ENCODE measurements around the gene PAIP2.

PAIP2 gene

GRCh38 chr5:139341689-139342422, at the start of gene PAIP2:
PAIP2 (plus strand) TSS chr5:139341854; CDS start chr5:139363785, 21,931 bp downstream.
- Mint-ChIP-seq H3K27ac (peak within 1 kb of the TSS; percentile 99), H3K27me3 (ENCODE audit: low read depth) (no peaks in the 10 kb centered on the region), H3K36me3 (ENCODE audit: low read depth) (peaks cover 22% of the 10 kb centered on the region), H3K9me3 (no peaks in the 10 kb centered on the region), H3K4me3 (peak within 1 kb of the TSS; percentile 96), H3K4me1 (ENCODE audit: low read depth) (peaks cover 33% of the 10 kb centered on the region)
- DNase-seq (ENCODE audit: low spot score) = peak; percentile 96

GRCh38 chr5:139293202-139293506, 48.5 kb upstream of the PAIP2 start:
- Mint-ChIP-seq H3K9me3 (no peaks in the 10 kb centered on the region), H3K27ac (peak overlapping the region; percentile 97), H3K36me3 (ENCODE audit: low read depth) (peaks cover 18% of the 10 kb centered on the region), H3K4me3 (peak overlapping the region; percentile 99), H3K27me3 (ENCODE audit: low read depth) (no peaks in the 10 kb centered on the region), H3K4me1 (ENCODE audit: low read depth) (peaks cover 32% of the 10 kb centered on the region)
- no peak for DNase-seq (ENCODE audit: low spot score)

- Mint-ChIP-seq H3K4me1 (ENCODE audit: low read depth) (peaks cover 37% of the 10 kb centered on the region), H3K27ac (peak within 1 kb of the TSS; percentile 97)
Measured at GRCh38 chr5:139293507-139294373, 47.9 kb upstream of the PAIP2 start, which contains the start of gene MATR3. MATR3 (plus strand) TSS chr5:139293740; CDS start chr5:139307416, 13,676 bp downstream.

GRCh38 chr5:139294374-139295165, 47.1 kb upstream of the PAIP2 start:
- no peaks in the 10 kb centered on the region for H3K27me3 Mint-ChIP-seq (ENCODE audit: low read depth)
- no peaks in the 10 kb centered on the region for H3K9me3 Mint-ChIP-seq
- peak overlapping the region; percentile 99 for H3K4me3 Mint-ChIP-seq
- peak; percentile 61 for DNase-seq (ENCODE audit: low spot score)
- peaks cover 24% of the 10 kb centered on the region for H3K36me3 Mint-ChIP-seq (ENCODE audit: low read depth)
- H3K4me1 Mint-ChIP-seq (ENCODE audit: low read depth) = peaks cover 45% of the 10 kb centered on the region
- H3K27ac Mint-ChIP-seq = peak overlapping the region; percentile 97

More at GRCh38 chr5:139293507-139294373, 47.9 kb upstream of the PAIP2 start, which contains the start of gene MATR3:
- no peaks in the 10 kb centered on the region for H3K27me3 Mint-ChIP-seq (ENCODE audit: low read depth)
- peak; percentile 90 for DNase-seq (ENCODE audit: low spot score)
- H3K4me3 Mint-ChIP-seq = peak within 1 kb of the TSS; percentile 99
- H3K36me3 Mint-ChIP-seq (ENCODE audit: low read depth) = peaks cover 20% of the 10 kb centered on the region
- no peaks in the 10 kb centered on the region for H3K9me3 Mint-ChIP-seq

- Mint-ChIP-seq H3K27ac (peak overlapping the region; percentile 97), H3K27me3 (ENCODE audit: low read depth) (no peaks in the 10 kb centered on the region), H3K9me3 (no peaks in the 10 kb centered on the region), H3K4me1 (ENCODE audit: low read depth) (peaks cover 50% of the 10 kb centered on the region), H3K36me3 (ENCODE audit: low read depth) (peaks cover 26% of the 10 kb centered on the region), H3K4me3 (peak overlapping the region; percentile 99)
- DNase-seq (ENCODE audit: low spot score) = no peak
Measured at GRCh38 chr5:139295346-139296057, 46.2 kb upstream of the PAIP2 start.

GRCh38 chr5:139296198-139296597, 45.5 kb upstream of the PAIP2 start:
- peaks cover 26% of the 10 kb centered on the region for H3K36me3 Mint-ChIP-seq (ENCODE audit: low read depth)
- H3K9me3 Mint-ChIP-seq = no peaks in the 10 kb centered on the region
- no peak for DNase-seq (ENCODE audit: low spot score)
- peaks cover 50% of the 10 kb centered on the region for H3K4me1 Mint-ChIP-seq (ENCODE audit: low read depth)
- H3K4me3 Mint-ChIP-seq = peak overlapping the region; percentile 52
- no peak overlapping the region for H3K27ac Mint-ChIP-seq
- H3K27me3 Mint-ChIP-seq (ENCODE audit: low read depth) = no peaks in the 10 kb centered on the region

GRCh38 chr5:139296862-139297326, 44.8 kb upstream of the PAIP2 start:
- Mint-ChIP-seq H3K9me3 (no peaks in the 10 kb centered on the region), H3K27ac (no peak overlapping the region), H3K27me3 (ENCODE audit: low read depth) (no peaks in the 10 kb centered on the region), H3K36me3 (ENCODE audit: low read depth) (peaks cover 32% of the 10 kb centered on the region), H3K4me3 (peak overlapping the region; percentile 52), H3K4me1 (ENCODE audit: low read depth) (peaks cover 55% of the 10 kb centered on the region)
- no peak for DNase-seq (ENCODE audit: low spot score)

GRCh38 chr5:139297439-139298133, 44.1 kb upstream of the PAIP2 start:
- no peak for DNase-seq (ENCODE audit: low spot score)
- Mint-ChIP-seq H3K4me1 (ENCODE audit: low read depth) (peaks cover 58% of the 10 kb centered on the region), H3K27ac (peak overlapping the region; percentile 18), H3K9me3 (no peaks in the 10 kb centered on the region), H3K36me3 (ENCODE audit: low read depth) (peaks cover 34% of the 10 kb centered on the region), H3K4me3 (peak overlapping the region; percentile 52), H3K27me3 (ENCODE audit: low read depth) (no peaks in the 10 kb centered on the region)

GRCh38 chr5:139298242-139298641, 43.4 kb upstream of the PAIP2 start:
- no peaks in the 10 kb centered on the region for H3K9me3 Mint-ChIP-seq
- peak overlapping the region; percentile 52 for H3K4me3 Mint-ChIP-seq
- no peak for DNase-seq (ENCODE audit: low spot score)
- H3K4me1 Mint-ChIP-seq (ENCODE audit: low read depth) = peaks cover 58% of the 10 kb centered on the region
- H3K36me3 Mint-ChIP-seq (ENCODE audit: low read depth) = peaks cover 36% of the 10 kb centered on the region
- peak overlapping the region; percentile 33 for H3K27ac Mint-ChIP-seq
- H3K27me3 Mint-ChIP-seq (ENCODE audit: low read depth) = no peaks in the 10 kb centered on the region

GRCh38 chr5:139299486-139299885, 42.2 kb upstream of the PAIP2 start:
- Mint-ChIP-seq H3K4me3 (peak overlapping the region; percentile 15), H3K9me3 (no peaks in the 10 kb centered on the region), H3K4me1 (ENCODE audit: low read depth) (peaks cover 63% of the 10 kb centered on the region), H3K36me3 (ENCODE audit: low read depth) (peaks cover 33% of the 10 kb centered on the region), H3K27ac (peak overlapping the region; percentile 50), H3K27me3 (ENCODE audit: low read depth) (no peaks in the 10 kb centered on the region)
- no peak for DNase-seq (ENCODE audit: low spot score)

GRCh38 chr5:139301808-139302499, 39.7 kb upstream of the PAIP2 start:
- peaks cover 66% of the 10 kb centered on the region for H3K4me1 Mint-ChIP-seq (ENCODE audit: low read depth)
- H3K9me3 Mint-ChIP-seq = no peaks in the 10 kb centered on the region
- peaks cover 20% of the 10 kb centered on the region for H3K36me3 Mint-ChIP-seq (ENCODE audit: low read depth)

More at GRCh38 chr5:139301808-139302499, 39.7 kb upstream of the PAIP2 start:
- DNase-seq (ENCODE audit: low spot score) = no peak
- Mint-ChIP-seq H3K4me3 (no peak overlapping the region), H3K27me3 (ENCODE audit: low read depth) (no peaks in the 10 kb centered on the region), H3K27ac (peak overlapping the region; percentile 17)

Measured in T-helper 2 cell treated with Interferon-gamma antibody and Interleukin-4, amounts not matched to agents 5 μg/mL and 100 μg/mL, for 36 hours (primary cell).